Naive thymus-derived CD4-positive, alpha-beta T cell (primary cell): ENCODE measurements around the gene HORMAD1. TPM values are rescaled to one million over a fixed set of nuclear protein-coding genes. Genes with fewer than 3 reads are reported as not detected.
A peak's percentile ranks its signal among the peaks of the same experiment; 100 is the strongest.

Experiments
- ATAC-seq: fragments of 150-1000 bp; cut with Tn5 transposase; 2 replicates; pipeline ENCODE4 v1.10.0; 2021; ENCODE audit warnings: mild to moderate bottlenecking, moderate library complexity
- CTCF ChIA-PET: fragments of 350-600 bp; sonication (Branson Sonifier 250); formaldehyde crosslinking; loops from one replicate; lab custom pipeline; 2021; ENCODE audit warnings: antibody characterized with exemption; lab: Charles Lee
- POLR2A ChIA-PET: fragments of 350-600 bp; sonication (Branson Sonifier 250); formaldehyde crosslinking; loops from one replicate; lab custom pipeline; 2021; ENCODE audit warnings: antibody characterized with exemption, inconsistent platforms; lab: Charles Lee
- DNase-seq, 9 donors: peaks; one replicate each; pipeline versions ENCODE4 v3.0.0 to v3.0.0-alpha.2; 2020 to 2022; ENCODE audit warnings: mixed read lengths in 1 of 9
- H3K27ac ChIP-seq: one replicate; pipeline ENCODE4 v1.7.0; 2013; ENCODE audit warnings: mild to moderate bottlenecking, low read depth, low read length, moderate library complexity
- H3K27me3 ChIP-seq, 2 donors: one replicate each; pipeline ENCODE4 v1.7.0; 2013; ENCODE audit warnings: low read length in 2 of 2, mild to moderate bottlenecking in 2 of 2, moderate library complexity in 2 of 2; ENCODE audit not compliant: control insufficient read depth in 2 of 2, insufficient read depth in 2 of 2
- H3K36me3 ChIP-seq, 3 experiments: 1 replicate in 2 of 3; 2 replicates in 1 of 3; pipeline ENCODE4 v1.7.0; 2013; ENCODE audit warnings: low read length in 3 of 3, mild to moderate bottlenecking in 3 of 3, moderate library complexity in 1 of 3; ENCODE audit not compliant: insufficient read depth in 3 of 3, control insufficient read depth in 2 of 3
- H3K4me1 ChIP-seq, 2 donors: one replicate each; pipeline ENCODE4 v1.7.0; 2013; ENCODE audit warnings: low read length in 2 of 2, mild to moderate bottlenecking in 2 of 2, moderate library complexity in 1 of 2; ENCODE audit not compliant: control insufficient read depth in 2 of 2, insufficient read depth in 2 of 2
- H3K4me3 ChIP-seq: 2 replicates; pipeline ENCODE4 v1.7.0; 2013; ENCODE audit warnings: mild to moderate bottlenecking, low read length
- H3K9me3 ChIP-seq, 3 experiments: 1 replicate in 2 of 3; 2 replicates in 1 of 3; pipeline ENCODE4 v1.7.0; 2013; ENCODE audit warnings: low read length in 3 of 3; ENCODE audit not compliant: control insufficient read depth in 2 of 3
- H3K27ac Mint-ChIP-seq, 9 donors: one replicate each; pipeline ENCODE4 v1.8.0; 2020 to 2022; ENCODE audit warnings: mixed read lengths in 9 of 9, mild to moderate bottlenecking in 8 of 9, moderate library complexity in 5 of 9, inconsistent platforms in 2 of 9
- H3K27me3 Mint-ChIP-seq, 5 donors: one replicate each; pipeline ENCODE4 v1.8.0; 2021 to 2022; ENCODE audit warnings: mixed read lengths in 5 of 5, mild to moderate bottlenecking in 1 of 5
- H3K36me3 Mint-ChIP-seq, 5 donors: one replicate each; pipeline ENCODE4 v1.8.0; 2020 to 2022; ENCODE audit warnings: mixed read lengths in 5 of 5, mild to moderate bottlenecking in 3 of 5, inconsistent platforms in 1 of 5
- H3K4me1 Mint-ChIP-seq, 7 donors: one replicate each; pipeline ENCODE4 v1.8.0; 2020 to 2022; ENCODE audit warnings: mixed read lengths in 7 of 7, mild to moderate bottlenecking in 3 of 7, inconsistent platforms in 1 of 7
- H3K4me3 Mint-ChIP-seq, 10 donors: one replicate each; pipeline ENCODE4 v1.8.0; 2020 to 2022; ENCODE audit warnings: mild to moderate bottlenecking in 10 of 10, mixed read lengths in 10 of 10, moderate library complexity in 6 of 10, inconsistent platforms in 2 of 10
- H3K9me3 Mint-ChIP-seq, 11 donors: one replicate each; pipeline ENCODE4 v1.8.0; 2020 to 2022; ENCODE audit warnings: mixed read lengths in 11 of 11, mild to moderate bottlenecking in 4 of 11, inconsistent platforms in 1 of 11, moderate library complexity in 1 of 11
- intact Hi-C, 2 donors: fragments of 100-400 bp; cut with micrococcal nuclease; formaldehyde crosslinking; loops; one replicate each; pipeline ENCODE4 v1.15.1; 2023
- polyA plus RNA-seq, 2 donors: library from polyadenylated mRNA; unstranded; fragments of 300-500 nt; fragmentation: Illumina TruSeq; gene quantifications; one replicate each; pipeline ENCODE4 v1.2.3, GENCODE V29; 2021
- total RNA-seq, 6 experiments: library from RNA in 5 of 6; stranded (reverse) in 5 of 6; gene quantifications; 1 replicate in 5 of 6; 2 replicates in 1 of 6; pipeline ENCODE4 v1.2.3 and lab custom pipeline; 2021 to 2026

Gene HORMAD1
- total and polyA plus RNA-seq, 7 experiments from 2014 or later: 0.35 to 1.4 (median 0.45) TPM; not detected in 2

DNA sequence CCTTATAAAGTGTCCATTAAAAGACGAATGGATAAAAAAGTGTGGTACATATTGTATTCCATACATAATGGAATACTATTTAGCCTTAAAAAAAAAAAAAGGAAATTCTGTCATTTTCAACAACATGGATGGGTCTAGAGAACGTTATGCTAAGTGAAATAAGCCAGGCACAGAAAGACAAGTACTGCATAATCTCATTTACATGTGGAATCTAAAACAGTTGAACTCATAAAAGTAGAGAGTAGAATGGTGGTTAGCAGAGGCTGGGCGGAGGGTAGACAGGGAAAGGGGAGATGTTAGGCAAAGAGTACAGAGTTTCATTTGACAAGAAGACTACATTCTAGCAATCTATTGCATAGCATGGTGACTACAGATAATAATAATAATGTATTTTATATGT, 42.3 kb upstream of the HORMAD1 start:
- peak overlapping the region in 6 of 9 donors; percentile 11 to 58 (median 31) for H3K27ac Mint-ChIP-seq
- Histone ChIP-seq H3K27me3 (no peaks in the 10 kb centered on the region), H3K27ac (no peak overlapping the region), H3K4me3 (no peak overlapping the region), H3K36me3 (peaks cover 0 to 8% (median 4%) of the 10 kb centered on the region in 3 experiments), H3K4me1 (peaks cover 9 to 14% of the 10 kb centered on the region in 2 donors), H3K9me3 (no peaks in the 10 kb centered on the region)
- H3K36me3 Mint-ChIP-seq: peaks cover 9 to 39% (median 27%) of the 10 kb centered on the region in 5 donors
- peak overlapping the region; percentile 1 to 72 (median 51) for H3K4me3 Mint-ChIP-seq
- peaks cover 0 to 6% (median 0%) of the 10 kb centered on the region in 11 donors for H3K9me3 Mint-ChIP-seq
- no peak for DNase-seq
- H3K4me1 Mint-ChIP-seq: peaks cover 43 to 76% (median 60%) of the 10 kb centered on the region in 7 donors
- CTCF ChIA-PET: no interaction called here
- POLR2A ChIA-PET: no interaction called here
- no peaks in the 10 kb centered on the region for H3K27me3 Mint-ChIP-seq
- intact Hi-C loops: loop anchor here in 1 of 2 donors (10.0 kb wide), 1 partner anchor 52 kb away; no protein-coding TSS in a partner anchor
- no peak for ATAC-seq

DNA sequence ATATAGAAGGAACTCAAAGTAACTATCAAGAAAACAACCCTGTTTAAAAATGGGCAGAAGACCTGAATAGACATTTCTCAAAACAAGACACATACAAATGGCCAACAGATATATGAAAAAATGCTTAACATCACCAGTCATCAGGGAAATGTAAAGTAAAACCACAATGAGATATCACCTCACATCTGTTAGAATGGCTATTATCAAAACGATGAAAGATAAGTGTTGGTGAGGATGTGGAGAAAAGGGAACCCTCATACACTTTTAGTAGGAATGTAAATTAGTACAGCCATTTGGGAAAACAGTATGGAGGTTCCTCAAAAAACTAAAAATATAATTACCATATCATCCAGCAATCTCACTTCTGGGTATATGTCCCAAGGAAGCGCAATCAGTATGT, 41.9 kb upstream of the HORMAD1 start:
- H3K36me3 ChIP-seq: peaks cover 0 to 13% (median 4%) of the 10 kb centered on the region in 3 experiments
- DNase-seq (no peak), ATAC-seq (no peak)
- ChIA-PET CTCF (no interaction called here), POLR2A (no interaction called here)
- Mint-ChIP-seq H3K27ac (peak overlapping the region in 2 of 9 donors; percentile 12 to 49), H3K4me3 (peak overlapping the region; percentile 41 to 72 (median 54)), H3K9me3 (peaks cover 0 to 6% (median 0%) of the 10 kb centered on the region in 11 donors), H3K27me3 (no peaks in the 10 kb centered on the region), H3K36me3 (peaks cover 9 to 42% (median 29%) of the 10 kb centered on the region in 5 donors), H3K4me1 (peaks cover 45 to 74% (median 60%) of the 10 kb centered on the region in 7 donors)
- H3K4me1 ChIP-seq: peaks cover 9 to 14% of the 10 kb centered on the region in 2 donors
- H3K27ac ChIP-seq: no peak overlapping the region
- intact Hi-C loops: loop anchor here in 1 of 2 donors (10.0 kb wide), 1 partner anchor 52 kb away; no protein-coding TSS in a partner anchor
- no peaks in the 10 kb centered on the region for H3K27me3 ChIP-seq
- no peaks in the 10 kb centered on the region for H3K9me3 ChIP-seq
- H3K4me3 ChIP-seq: no peak overlapping the region

DNA sequence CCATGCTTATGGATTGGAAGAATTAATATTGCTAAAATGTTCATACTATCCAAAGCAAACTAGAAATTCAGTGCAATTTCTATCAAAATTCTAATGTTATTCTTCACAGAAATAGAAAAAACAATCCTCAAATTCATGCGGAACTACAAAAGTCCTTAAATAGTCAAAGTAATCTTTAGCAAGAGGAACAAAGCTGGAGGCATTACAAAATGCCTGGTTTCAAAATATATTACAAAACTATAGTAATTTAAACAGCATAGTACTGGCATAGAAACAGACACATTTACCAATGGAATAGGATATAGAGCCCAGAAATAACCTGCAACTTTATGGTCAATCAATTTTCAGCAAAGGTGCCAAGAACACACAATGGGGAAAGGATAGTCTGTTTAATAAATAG, 41.1 kb upstream of the HORMAD1 start:
- H3K27ac ChIP-seq: no peak overlapping the region
- H3K36me3 ChIP-seq: peaks cover 0 to 17% (median 4%) of the 10 kb centered on the region in 3 experiments
- ChIA-PET POLR2A (no interaction called here), CTCF (interaction anchor here (0.6 kb wide), 1 partner anchor 265 kb away, joined by 5 read pairs; no protein-coding TSS in a partner anchor)
- H3K27ac Mint-ChIP-seq: peak overlapping the region in 1 of 9 donors; percentile 49
- no peaks in the 10 kb centered on the region for H3K27me3 ChIP-seq
- peaks cover 0 to 6% (median 0%) of the 10 kb centered on the region in 11 donors for H3K9me3 Mint-ChIP-seq
- peaks cover 45 to 68% (median 60%) of the 10 kb centered on the region in 7 donors for H3K4me1 Mint-ChIP-seq
- H3K4me1 ChIP-seq: peaks cover 9 to 14% of the 10 kb centered on the region in 2 donors
- H3K9me3 ChIP-seq: no peaks in the 10 kb centered on the region
- intact Hi-C loops: loop anchor here in 1 of 2 donors (10.0 kb wide), 1 partner anchor 53 kb away; no protein-coding TSS in a partner anchor
- peaks cover 9 to 44% (median 31%) of the 10 kb centered on the region in 5 donors for H3K36me3 Mint-ChIP-seq
- no peak for ATAC-seq
- peak overlapping the region in 5 of 10 donors; percentile 47 to 72 (median 59) for H3K4me3 Mint-ChIP-seq
- H3K4me3 ChIP-seq: no peak overlapping the region
- no peak for DNase-seq
- H3K27me3 Mint-ChIP-seq: no peaks in the 10 kb centered on the region

DNA sequence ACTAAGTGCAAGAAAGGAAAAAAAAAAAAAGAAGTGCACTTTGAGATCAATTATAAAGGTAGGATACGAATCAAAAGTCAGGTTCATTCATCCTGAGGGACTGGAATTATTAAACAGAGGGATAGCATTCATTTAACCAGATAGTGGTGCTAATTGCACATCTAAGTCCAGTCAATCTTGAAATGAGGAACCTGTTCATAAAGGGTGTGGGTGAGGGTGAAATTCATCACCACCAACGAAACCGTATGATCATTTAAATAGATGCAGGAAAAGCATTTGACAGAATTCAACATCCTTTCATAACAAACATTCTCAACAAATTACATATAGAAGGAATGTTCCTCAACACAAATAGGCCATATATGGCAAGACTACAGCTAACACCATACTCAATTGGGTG, 39.3 kb upstream of the HORMAD1 start:
- H3K27me3 ChIP-seq: no peaks in the 10 kb centered on the region
- H3K4me3 ChIP-seq: no peak overlapping the region
- no peaks in the 10 kb centered on the region for H3K27me3 Mint-ChIP-seq
- H3K27ac ChIP-seq: no peak overlapping the region
- peaks cover 9 to 14% of the 10 kb centered on the region in 2 donors for H3K4me1 ChIP-seq
- POLR2A ChIA-PET: no interaction called here
- no peaks in the 10 kb centered on the region for H3K9me3 ChIP-seq
- ATAC-seq: peak; percentile 62
- DNase-seq: no peak
- H3K36me3 Mint-ChIP-seq: peaks cover 9 to 44% (median 32%) of the 10 kb centered on the region in 5 donors
- peaks cover 35 to 53% (median 46%) of the 10 kb centered on the region in 7 donors for H3K4me1 Mint-ChIP-seq
- peaks cover 0 to 6% (median 0%) of the 10 kb centered on the region in 11 donors for H3K9me3 Mint-ChIP-seq
- peak overlapping the region in 2 of 10 donors; percentile 1 to 32 for H3K4me3 Mint-ChIP-seq
- CTCF ChIA-PET: no interaction called here
- H3K27ac Mint-ChIP-seq: peak overlapping the region in 5 of 9 donors; percentile 9 to 51 (median 43)
- intact Hi-C loops: loop anchor here in 1 of 2 donors (10.0 kb wide), 1 partner anchor 55 kb away; no protein-coding TSS in a partner anchor
- H3K36me3 ChIP-seq: peaks cover 2 to 22% (median 4%) of the 10 kb centered on the region in 3 experiments

DNA sequence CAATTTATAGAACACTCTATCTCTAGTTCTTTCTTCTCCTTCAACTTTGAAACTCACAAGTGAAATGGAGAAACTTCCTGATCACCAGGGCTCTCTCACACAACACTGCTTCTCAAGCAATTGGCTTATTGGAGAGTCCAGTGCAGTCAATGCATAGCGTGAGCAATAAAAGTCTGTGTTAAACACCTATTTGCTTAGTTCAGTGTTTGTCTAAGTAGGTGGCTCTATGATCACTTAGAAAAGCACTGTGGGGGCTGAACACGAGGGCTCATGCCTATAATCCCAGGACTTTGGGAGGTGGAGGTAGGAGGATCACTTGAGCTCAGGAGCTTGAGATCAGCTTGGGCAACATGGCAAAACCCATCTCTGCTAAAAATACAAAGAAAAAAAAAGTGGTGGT, 32.7 kb upstream of the HORMAD1 start:
- Mint-ChIP-seq H3K27me3 (no peaks in the 10 kb centered on the region), H3K27ac (peak overlapping the region in 1 of 9 donors; percentile 32), H3K36me3 (peaks cover 12 to 57% (median 38%) of the 10 kb centered on the region in 5 donors), H3K9me3 (no peaks in the 10 kb centered on the region), H3K4me3 (no peak overlapping the region), H3K4me1 (peaks cover 0 to 14% (median 0%) of the 10 kb centered on the region in 7 donors)
- no peak for DNase-seq
- no peaks in the 10 kb centered on the region for H3K9me3 ChIP-seq
- intact Hi-C loops: no loop called here
- ChIA-PET POLR2A (interaction anchor here (0.8 to 1.0 kb wide), 2 partner anchors 178 to 390 kb away, joined by 3 read pairs; partner anchors contain the start of gene RPRD2), CTCF (no interaction called here)
- no peak overlapping the region for H3K27ac ChIP-seq
- no peak overlapping the region for H3K4me3 ChIP-seq
- H3K4me1 ChIP-seq: no peaks in the 10 kb centered on the region
- H3K36me3 ChIP-seq: peaks cover 10 to 75% (median 10%) of the 10 kb centered on the region in 3 experiments
- ATAC-seq: no peak
- H3K27me3 ChIP-seq: no peaks in the 10 kb centered on the region

DNA sequence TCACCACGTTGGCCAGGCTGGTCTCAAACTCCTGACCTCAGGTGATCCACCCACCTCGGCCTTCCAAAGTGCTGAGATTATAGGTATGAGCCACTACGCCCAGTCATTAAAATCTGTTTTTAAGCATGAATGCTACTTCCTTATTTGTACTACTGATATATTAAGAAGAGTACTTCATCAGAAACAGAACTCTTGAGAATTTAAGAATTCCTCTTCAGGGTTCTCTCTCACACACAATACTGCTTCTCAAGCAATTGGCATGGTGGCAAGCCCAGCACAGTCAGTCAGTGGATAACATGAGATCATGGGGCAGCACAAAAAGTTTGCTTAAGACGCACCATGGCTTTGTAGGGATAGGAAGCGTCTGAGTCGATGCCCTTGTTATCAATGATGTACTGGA, 30.7 kb upstream of the HORMAD1 start:
- H3K4me1 ChIP-seq: no peaks in the 10 kb centered on the region
- intact Hi-C loops: no loop called here
- H3K36me3 ChIP-seq: peaks cover 10 to 82% (median 23%) of the 10 kb centered on the region in 3 experiments
- no peaks in the 10 kb centered on the region for H3K27me3 Mint-ChIP-seq
- no peak for ATAC-seq
- no peaks in the 10 kb centered on the region for H3K9me3 Mint-ChIP-seq
- no peak overlapping the region for H3K27ac Mint-ChIP-seq
- H3K27me3 ChIP-seq: no peaks in the 10 kb centered on the region
- H3K4me3 Mint-ChIP-seq: no peak overlapping the region
- peaks cover 0 to 11% (median 0%) of the 10 kb centered on the region in 7 donors for H3K4me1 Mint-ChIP-seq
- CTCF ChIA-PET: interaction anchor here (0.6 kb wide), 1 partner anchor 349 kb away, joined by 4 read pairs; no protein-coding TSS in a partner anchor
- peaks cover 12 to 52% (median 33%) of the 10 kb centered on the region in 5 donors for H3K36me3 Mint-ChIP-seq
- H3K9me3 ChIP-seq: no peaks in the 10 kb centered on the region
- POLR2A ChIA-PET: interaction anchor here (0.7 kb wide), 1 partner anchor 255 kb away, joined by 3 read pairs; the partner anchor contains the start of gene MINDY1
- no peak overlapping the region for H3K27ac ChIP-seq
- no peak overlapping the region for H3K4me3 ChIP-seq
- DNase-seq: no peak
